Measurements from ENCODE around the gene PSMC3. TPM values are rescaled to one million over a fixed set of nuclear protein-coding genes. Genes with fewer than 3 reads are reported as not detected.

Gene PSMC3
- 10 to 100 TPM; 74.0 to 85.9 (median 77.7) TPM for total RNA-seq
- total RNA-seq (2013): 62.0 TPM

DNA sequence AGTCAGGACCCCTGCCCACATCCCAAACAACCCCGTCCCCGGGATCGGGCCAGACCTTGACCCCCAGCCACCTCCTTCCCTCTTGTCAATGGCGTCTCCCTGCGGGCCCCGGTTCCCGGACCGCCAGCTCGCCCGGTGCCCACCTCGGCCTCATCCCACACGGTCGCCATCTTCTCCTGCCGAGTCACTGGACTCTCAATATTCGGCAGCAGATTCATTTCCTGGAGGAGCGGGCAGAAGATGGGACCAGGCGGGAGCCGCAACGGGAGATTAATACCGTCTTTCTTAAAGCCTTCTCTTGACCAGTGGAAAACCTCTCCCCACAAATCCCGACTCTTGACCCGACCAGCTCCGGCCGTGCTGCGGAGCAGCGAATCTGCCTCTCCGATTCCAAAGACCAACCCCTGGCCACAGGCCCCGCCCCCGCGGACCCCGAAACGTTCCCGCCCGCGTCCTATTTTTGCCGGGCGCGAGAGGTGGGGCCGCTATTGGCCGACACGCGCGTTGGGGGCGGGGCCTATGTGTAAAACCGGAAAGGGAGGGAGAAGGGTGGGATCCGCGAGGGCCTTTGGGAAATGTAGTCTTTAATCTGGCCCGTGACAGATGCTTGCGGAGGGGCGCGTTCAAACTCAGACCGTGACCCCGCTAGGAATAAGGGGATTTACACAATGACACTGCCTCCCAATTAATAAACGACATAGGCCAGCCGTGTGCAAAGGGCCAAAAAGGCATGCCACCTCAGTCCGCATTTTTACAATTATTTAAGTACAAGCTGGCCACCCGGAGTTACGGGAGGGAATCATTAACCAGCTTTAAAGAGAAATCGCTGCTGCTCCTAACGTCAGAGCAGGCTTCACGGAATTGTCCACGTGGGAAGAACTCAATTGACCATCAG is at the start of gene PSMC3:
Gene PSMC3 (minus strand): TSS at position 378 of the 895 bp plus-strand sequence. CDS start 160 bp downstream, at position 218.
- Mint-ChIP-seq H3K36me3 (no peaks in the 10 kb centered on the region), H3K27ac (peak within 1 kb of the TSS; percentile 94 to 99), H3K4me3 (peak within 1 kb of the TSS; percentile 100), H3K9me3 (no peaks in the 10 kb centered on the region), H3K4me1 (peaks cover 27 to 28% of the 10 kb centered on the region in 2 donors), H3K27me3 (ENCODE audit: low read depth in 2 of 2) (no peaks in the 10 kb centered on the region)
- peaks cover 14% of the 10 kb centered on the region for H3K4me1 ChIP-seq (ENCODE audit: control insufficient read depth, insufficient read depth, low read length)
- peak within 1 kb of the TSS; percentile 90 for H3K4me3 ChIP-seq (ENCODE audit: low read length)
- DNase-seq (peak; percentile 97 to 98), ATAC-seq (peak; percentile 96 to 99 (median 96))
- TF ChIP-seq CTCF (IDR thresholded peaks at IDR 0.05): no peak
- intact Hi-C loops (cut with micrococcal nuclease): loop anchor here (1.0 kb wide), 1 partner anchor 18 kb away; the partner anchor contains the start of gene SLC39A13
- under 1% methylated on average over 62 of the region's 62 CpGs for WGBS (ENCODE audit: insufficient coverage)
- H3K9me3 ChIP-seq (ENCODE audit: control insufficient read depth, insufficient read depth, low read length): no peaks in the 10 kb centered on the region
- H3K27ac ChIP-seq (ENCODE audit: low read length): peak within 1 kb of the TSS; percentile 81
- peaks cover 26% of the 10 kb centered on the region for H3K36me3 ChIP-seq (ENCODE audit: control insufficient read depth, insufficient read depth, low read length)
- no peaks in the 10 kb centered on the region for H3K27me3 ChIP-seq (ENCODE audit: control insufficient read depth, insufficient read depth, low read length)

GRCh38 chr11:47470671-47471070 is 44.4 kb upstream of the PSMC3 start:
- Mint-ChIP-seq H3K27me3 (ENCODE audit: low read depth in 2 of 2) (no peaks in the 10 kb centered on the region), H3K4me3 (no peak overlapping the region), H3K36me3 (peaks cover 14% of the 10 kb centered on the region), H3K4me1 (peaks cover 6 to 42% of the 10 kb centered on the region in 2 donors), H3K27ac (peak overlapping the region in 1 of 2 donors; percentile 62), H3K9me3 (no peaks in the 10 kb centered on the region)
- Histone ChIP-seq H3K4me1 (ENCODE audit: control insufficient read depth, insufficient read depth, low read length) (peaks cover 3% of the 10 kb centered on the region), H3K4me3 (ENCODE audit: low read length) (no peak overlapping the region), H3K27me3 (ENCODE audit: control insufficient read depth, insufficient read depth, low read length) (no peaks in the 10 kb centered on the region), H3K9me3 (ENCODE audit: control insufficient read depth, insufficient read depth, low read length) (no peaks in the 10 kb centered on the region), H3K27ac (ENCODE audit: low read length) (no peak overlapping the region), H3K36me3 (ENCODE audit: control insufficient read depth, insufficient read depth, low read length) (peaks cover 84% of the 10 kb centered on the region)
- no peak for DNase-seq
- intact Hi-C loops (cut with micrococcal nuclease): no loop called here
- TF ChIP-seq CTCF (IDR thresholded peaks at IDR 0.05): no peak
- WGBS (ENCODE audit: insufficient coverage): 91% methylated on average over 4 of the region's 4 CpGs
- ATAC-seq: no peak

- H3K27ac Mint-ChIP-seq: peak overlapping the region; percentile 63 to 70
Observed at GRCh38 chr11:47469361-47470179, 43.3 kb upstream of the PSMC3 start.

More at GRCh38 chr11:47469361-47470179, 43.3 kb upstream of the PSMC3 start:
- no peaks in the 10 kb centered on the region for H3K27me3 Mint-ChIP-seq (ENCODE audit: low read depth in 2 of 2)
- 94% methylated on average over 7 of the region's 7 CpGs for WGBS (ENCODE audit: insufficient coverage)
- H3K4me1 ChIP-seq (ENCODE audit: control insufficient read depth, insufficient read depth, low read length): peaks cover 3% of the 10 kb centered on the region
- intact Hi-C loops (cut with micrococcal nuclease): no loop called here
- DNase-seq (no peak), ATAC-seq (no peak)
- H3K4me3 ChIP-seq (ENCODE audit: low read length): no peak overlapping the region
- H3K9me3 Mint-ChIP-seq: no peaks in the 10 kb centered on the region
- no peaks in the 10 kb centered on the region for H3K9me3 ChIP-seq (ENCODE audit: control insufficient read depth, insufficient read depth, low read length)
- H3K36me3 ChIP-seq (ENCODE audit: control insufficient read depth, insufficient read depth, low read length): peaks cover 80% of the 10 kb centered on the region
- H3K27ac ChIP-seq (ENCODE audit: low read length): no peak overlapping the region
- H3K36me3 Mint-ChIP-seq: peaks cover 6% of the 10 kb centered on the region
- H3K4me1 Mint-ChIP-seq: peaks cover 6 to 45% of the 10 kb centered on the region in 2 donors
- no peak overlapping the region for H3K4me3 Mint-ChIP-seq
- H3K27me3 ChIP-seq (ENCODE audit: control insufficient read depth, insufficient read depth, low read length): no peaks in the 10 kb centered on the region
- no peak for TF ChIP-seq CTCF (IDR thresholded peaks at IDR 0.05)

Measured in natural killer cell (primary cell).